Activated T-cell treated with anti-CD3 and anti-CD28 coated beads for 4 hours (primary cell): ENCODE results near the gene KRT81.
"Not testable (repeated sequence)": the region's sequence is repeated elsewhere in the genome, so short reads cannot be mapped to it uniquely, and the experiment has no call there.

Experiments
- DNase-seq: peaks from one replicate; pipeline ENCODE4 v3.0.0-alpha.2; 2020

KRT81 gene

GRCh38 chr12:52268212-52268611 is 23.1 kb downstream of the KRT81 start:
- no peak for DNase-seq

GRCh38 chr12:52267699-52268098 is 23.6 kb downstream of the KRT81 start:
- no peak for DNase-seq

GRCh38 chr12:52267266-52267665 is 24.1 kb downstream of the KRT81 start:
- no peak for DNase-seq

GRCh38 chr12:52266514-52266913 is 24.8 kb downstream of the KRT81 start:
- no peak for DNase-seq

GRCh38 chr12:52264435-52264825 is 26.9 kb downstream of the KRT81 start:
- no peak for DNase-seq

GRCh38 chr12:52263761-52264434 is 27.4 kb downstream of the KRT81 start:
- DNase-seq = no peak

GRCh38 chr12:52262286-52262685 is 29.0 kb downstream of the KRT81 start:
- DNase-seq = no peak

GRCh38 chr12:52261208-52261484 is 30.2 kb downstream of the KRT81 start:
- no peak for DNase-seq

- no peak for DNase-seq
Observed at GRCh38 chr12:52260361-52261207, 30.8 kb downstream of the KRT81 start.

- no peak for DNase-seq
Observed at GRCh38 chr12:52259657-52260243, 31.6 kb downstream of the KRT81 start.

GRCh38 chr12:52258335-52258901 is 32.9 kb downstream of the KRT81 start:
- DNase-seq = no peak

- DNase-seq = not testable (repeated sequence)
Observed at GRCh38 chr12:52257922-52258321, 33.4 kb downstream of the KRT81 start.

GRCh38 chr12:52257074-52257551 is 34.2 kb downstream of the KRT81 start:
- no peak for DNase-seq

- DNase-seq = no peak
Observed at GRCh38 chr12:52256584-52256935, 34.8 kb downstream of the KRT81 start.

- DNase-seq = no peak
Observed at GRCh38 chr12:52255926-52256583, 35.3 kb downstream of the KRT81 start.

GRCh38 chr12:52254965-52255751 is 36.2 kb downstream of the KRT81 start:
- DNase-seq = no peak

- DNase-seq = no peak
Observed at GRCh38 chr12:52254180-52254964, 37.0 kb downstream of the KRT81 start.

- no peak for DNase-seq
Observed at GRCh38 chr12:52253391-52254179, 37.7 kb downstream of the KRT81 start.

GRCh38 chr12:52252728-52253343 is 38.5 kb downstream of the KRT81 start:
- DNase-seq = no peak

GRCh38 chr12:52252175-52252615 is 39.1 kb downstream of the KRT81 start:
- not testable (repeated sequence) for DNase-seq
